Dermis blood vessel endothelial cell (primary cell): Measurements from ENCODE around the gene CADPS2. TPM values are rescaled to one million over a fixed set of nuclear protein-coding genes. Genes with fewer than 3 reads are reported as not detected.

ENCODE experiments used
- total RNA-seq: library from RNA; depleted of rRNA; stranded (reverse); fragments of >200 nt; gene quantifications from 2 replicates; pipeline ENCODE4 v1.2.3, GENCODE V29; 2014

Gene CADPS2
- total RNA-seq, 1 donor from 2014 or later: 83.7 TPM

Other genes starting within 250 kb of the CADPS2 start
- 0.60 and 2.0 TPM in 2 replicates for gene RNF133, start 187.3 kb downstream of the CADPS2 start, total RNA-seq
- gene RNF148, start 183.5 kb downstream of the CADPS2 start, total RNA-seq: 1.3 and 2.6 TPM in 2 replicates
- not detected in 2 replicates for gene TAS2R16, start 109.2 kb upstream of the CADPS2 start, total RNA-seq